Measurements from ENCODE around the gene TTC4.

TTC4 gene

DNA sequence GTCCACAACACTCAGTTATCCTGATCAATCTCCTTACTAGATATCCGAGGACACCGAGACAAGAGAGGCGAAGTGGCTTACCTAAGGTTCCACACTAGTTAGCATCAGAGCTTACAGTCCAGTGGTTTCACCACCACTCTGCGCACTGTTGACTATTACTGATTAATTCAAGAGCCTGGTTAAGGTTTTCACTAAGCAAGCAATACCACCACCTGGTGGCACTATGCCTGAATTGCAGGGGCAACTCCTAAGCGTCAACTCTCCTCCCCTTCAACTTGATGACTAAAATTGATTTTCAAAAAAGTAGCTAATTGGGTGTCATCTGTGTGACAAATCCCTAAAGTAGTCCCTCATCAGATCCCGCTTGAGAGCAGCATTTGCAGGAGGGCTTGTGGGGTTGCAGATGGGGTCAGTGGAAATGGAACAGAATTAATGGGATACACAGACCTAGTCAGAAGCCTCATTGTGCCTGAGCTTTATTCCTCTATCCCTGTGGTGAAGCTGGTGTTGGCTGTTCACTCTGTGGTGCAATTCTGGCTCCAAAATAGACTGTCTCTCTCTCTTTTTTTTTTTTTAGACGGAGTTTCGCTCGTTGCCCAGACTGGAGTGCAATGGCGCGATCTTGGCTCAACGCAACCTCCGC, 76.3 kb downstream of the TTC4 start:
- Histone ChIP-seq H3F3A (ENCODE audit: insufficient read depth, low read length) (no peaks in the 10 kb centered on the region), H3K27me3 (replicated peaks; ENCODE audit: insufficient read depth, low read length) (no peaks in the 10 kb centered on the region), H3K9ac (ENCODE audit: low read length) (no peak overlapping the region), H3K27ac (ENCODE audit: low read length) (no peak overlapping the region), H3K4me2 (ENCODE audit: low read depth, low read length) (no peak overlapping the region), H4K20me1 (ENCODE audit: insufficient read depth, low read length) (no peaks in the 10 kb centered on the region), H3K79me2 (ENCODE audit: low read length) (no peaks in the 10 kb centered on the region), H3K4me1 (ENCODE audit: low read length) (no peaks in the 10 kb centered on the region; the same call in 1 of the 2 replicates), H3K9me3 (replicated peaks; ENCODE audit: insufficient read depth, low read length) (no peaks in the 10 kb centered on the region), H2AFZ (ENCODE audit: low read length) (no peak overlapping the region), H3K4me3 (ENCODE audit: low read length) (no peak overlapping the region), H3K36me3 (replicated peaks; ENCODE audit: insufficient read depth, low read length) (no peaks in the 10 kb centered on the region), H3K9me2 (replicated peaks; ENCODE audit: insufficient read depth, low read length) (no peaks in the 10 kb centered on the region)
- DNase-seq: peak; percentile 48
- TF ChIP-seq EZH2phosphoT487 (IDR thresholded peaks at IDR 0.05; ENCODE audit: low read length): no peak
- TF ChIP-seq CTCF (IDR thresholded peaks at IDR 0.05; ENCODE audit: low read length): peak; percentile 79
- no peak for TF ChIP-seq EZH2 (optimal IDR thresholded peaks at IDR 0.05; ENCODE audit: low read depth, low read length)

Measured in MM.1S (cell line).